ENCODE measurements around the gene RGS10.
"Not testable (repeated sequence)": the region's sequence is repeated elsewhere in the genome, so short reads cannot be mapped to it uniquely, and the experiment has no call there.

DNA sequence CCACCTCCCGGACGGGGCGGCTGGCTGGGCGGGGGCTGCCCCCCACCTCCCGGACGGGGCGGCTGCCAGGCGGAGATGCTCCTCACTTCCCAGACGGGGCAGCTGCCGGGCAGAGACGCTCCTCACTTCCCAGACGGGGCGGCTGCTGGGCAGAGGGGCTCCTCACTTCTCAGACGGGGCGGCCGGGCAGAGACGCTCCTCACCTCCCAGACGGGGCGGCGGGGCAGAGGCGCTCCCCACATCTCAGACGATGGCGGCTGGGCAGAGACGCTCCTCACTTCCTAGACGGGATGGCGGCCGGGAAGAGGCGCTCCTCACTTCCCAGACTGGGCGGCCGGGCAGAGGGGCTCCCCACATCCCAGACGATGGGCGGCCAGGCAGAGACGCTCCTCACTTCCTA lies 17.0 kb upstream of the RGS10 start:
- TF ChIP-seq, protein P1, sequence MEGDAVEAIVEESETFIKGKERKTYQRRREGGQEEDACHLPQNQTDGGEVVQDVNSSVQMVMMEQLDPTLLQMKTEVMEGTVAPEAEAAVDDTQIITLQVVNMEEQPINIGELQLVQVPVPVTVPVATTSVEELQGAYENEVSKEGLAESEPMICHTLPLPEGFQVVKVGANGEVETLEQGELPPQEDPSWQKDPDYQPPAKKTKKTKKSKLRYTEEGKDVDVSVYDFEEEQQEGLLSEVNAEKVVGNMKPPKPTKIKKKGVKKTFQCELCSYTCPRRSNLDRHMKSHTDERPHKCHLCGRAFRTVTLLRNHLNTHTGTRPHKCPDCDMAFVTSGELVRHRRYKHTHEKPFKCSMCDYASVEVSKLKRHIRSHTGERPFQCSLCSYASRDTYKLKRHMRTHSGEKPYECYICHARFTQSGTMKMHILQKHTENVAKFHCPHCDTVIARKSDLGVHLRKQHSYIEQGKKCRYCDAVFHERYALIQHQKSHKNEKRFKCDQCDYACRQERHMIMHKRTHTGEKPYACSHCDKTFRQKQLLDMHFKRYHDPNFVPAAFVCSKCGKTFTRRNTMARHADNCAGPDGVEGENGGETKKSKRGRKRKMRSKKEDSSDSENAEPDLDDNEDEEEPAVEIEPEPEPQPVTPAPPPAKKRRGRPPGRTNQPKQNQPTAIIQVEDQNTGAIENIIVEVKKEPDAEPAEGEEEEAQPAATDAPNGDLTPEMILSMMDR (IDR thresholded peaks at IDR 0.05), result not testable (repeated sequence)
- not testable (repeated sequence) for TF ChIP-seq POLR2A, EP300, POLR2AphosphoS5 (IDR thresholded peaks at IDR 0.05)

All from upper lobe of left lung (tissue), 4 donors.